ENCODE data around the gene CHST11. TPM values are rescaled to one million over a fixed set of nuclear protein-coding genes. Genes with fewer than 3 reads are reported as not detected.
"Not testable (repeated sequence)": the region's sequence is repeated elsewhere in the genome, so short reads cannot be mapped to it uniquely, and the experiment has no call there.

The CHST11 gene
- total and polyA plus RNA-seq, 2 donors = 4.7 to 10.0 TPM

GRCh38 chr12:104514092-104514810 is 57.5 kb downstream of the CHST11 start:
- Histone ChIP-seq H3K36me3 (ENCODE audit: insufficient read depth) (no peaks in the 10 kb centered on the region), H3K27ac (ENCODE audit: low read depth) (no peak overlapping the region), H3K4me1 (ENCODE audit: insufficient read depth) (peaks cover 1% of the 10 kb centered on the region), H3K4me3 (ENCODE audit: low read depth, low read length) (no peak overlapping the region)
- WGBS = 94% methylated on average over 9 of the region's 9 CpGs
- DNase-seq (ENCODE audit: extremely low spot score) = no peak

DNA sequence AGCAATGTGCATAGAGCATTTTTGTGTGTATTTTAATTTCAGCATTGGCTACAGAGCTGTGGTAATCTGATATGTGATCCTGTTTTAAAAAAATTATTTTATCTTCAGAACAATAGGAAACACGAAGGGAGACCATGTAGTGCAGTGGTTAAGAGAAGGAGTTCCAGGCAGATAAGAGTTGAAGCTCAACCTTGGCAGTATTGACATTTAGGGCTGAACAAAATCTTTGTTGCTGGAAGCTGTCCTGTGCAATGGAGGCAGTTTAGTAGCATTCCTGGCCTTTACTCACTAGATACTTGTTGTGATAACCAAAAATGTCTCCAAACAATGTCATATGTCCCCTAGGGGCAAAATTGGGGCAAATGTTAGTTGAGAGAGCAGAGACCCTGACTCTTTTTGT is 59.2 kb downstream of the CHST11 start:
- no peak for DNase-seq (ENCODE audit: extremely low spot score)
- 47% methylated on average over 1 of the region's 1 CpG for WGBS
- H3K4me1 ChIP-seq (ENCODE audit: insufficient read depth) = no peaks in the 10 kb centered on the region

DNA sequence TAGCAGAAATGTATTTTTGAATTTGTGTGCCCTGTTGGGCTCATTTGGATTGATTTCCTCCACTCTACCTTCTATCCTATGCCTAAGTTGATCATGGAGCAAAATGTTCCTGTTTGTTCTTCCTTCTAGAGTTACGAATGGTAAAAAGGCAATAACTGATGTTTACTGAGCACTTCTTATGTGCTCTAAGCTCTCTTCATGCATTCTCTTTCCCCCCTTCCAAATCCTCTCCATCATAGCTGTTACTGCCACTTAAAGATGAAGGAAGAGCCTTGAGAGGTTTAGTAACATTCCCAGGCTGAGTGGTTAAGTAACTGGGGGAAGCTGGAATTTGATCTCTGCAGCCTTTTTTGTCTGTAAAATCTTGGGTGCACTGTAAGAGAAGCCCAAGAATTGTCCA is 60.1 kb downstream of the CHST11 start:
- Histone ChIP-seq H3K36me3 (ENCODE audit: insufficient read depth) (no peaks in the 10 kb centered on the region), H3K27ac (ENCODE audit: low read depth) (no peak overlapping the region), H3K4me1 (ENCODE audit: insufficient read depth) (no peaks in the 10 kb centered on the region), H3K4me3 (ENCODE audit: low read depth, low read length) (no peak overlapping the region)
- 89% methylated on average over 1 of the region's 1 CpG for WGBS
- DNase-seq (ENCODE audit: extremely low spot score) = no peak

More for the DNA sequence above, 59.2 kb downstream of the CHST11 start:
- Histone ChIP-seq H3K4me3 (ENCODE audit: low read depth, low read length) (no peak overlapping the region), H3K27ac (ENCODE audit: low read depth) (no peak overlapping the region), H3K36me3 (ENCODE audit: insufficient read depth) (no peaks in the 10 kb centered on the region)

DNA sequence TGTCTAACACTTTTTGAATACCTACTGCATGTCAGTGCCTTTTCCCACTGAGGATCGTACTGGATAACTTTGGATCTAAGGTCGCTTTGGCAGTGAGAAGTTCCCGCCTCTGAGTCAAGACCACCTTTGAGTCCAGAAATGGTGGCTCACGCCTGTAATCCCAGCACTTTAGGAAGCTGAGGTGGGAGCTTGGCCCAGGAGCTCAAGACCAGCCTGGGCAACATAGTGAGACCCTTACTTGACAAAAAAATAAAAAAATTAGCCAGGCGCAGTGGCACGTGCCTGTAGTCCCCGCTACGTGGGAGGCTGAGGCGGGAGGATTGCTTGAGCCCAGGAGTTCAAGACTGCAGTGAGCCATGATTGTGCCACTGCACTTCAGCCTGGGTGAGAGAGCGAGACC is 61.1 kb downstream of the CHST11 start:
- DNase-seq (ENCODE audit: extremely low spot score) = no peak
- Histone ChIP-seq H3K4me1 (ENCODE audit: insufficient read depth) (no peaks in the 10 kb centered on the region), H3K27ac (ENCODE audit: low read depth) (no peak overlapping the region), H3K36me3 (ENCODE audit: insufficient read depth) (no peaks in the 10 kb centered on the region), H3K4me3 (ENCODE audit: low read depth, low read length) (no peak overlapping the region)
- 97% methylated on average over 10 of the region's 10 CpGs for WGBS

GRCh38 chr12:104519190-104520019 is 62.7 kb downstream of the CHST11 start:
- 86% methylated on average over 7 of the region's 7 CpGs for WGBS
- no peaks in the 10 kb centered on the region for H3K36me3 ChIP-seq (ENCODE audit: insufficient read depth)
- no peak for DNase-seq (ENCODE audit: extremely low spot score)
- H3K4me1 ChIP-seq (ENCODE audit: insufficient read depth) = no peaks in the 10 kb centered on the region
- no peak overlapping the region for H3K4me3 ChIP-seq (ENCODE audit: low read depth, low read length)
- no peak overlapping the region for H3K27ac ChIP-seq (ENCODE audit: low read depth)

- Histone ChIP-seq H3K27ac (ENCODE audit: low read depth) (no peak overlapping the region), H3K4me1 (ENCODE audit: insufficient read depth) (no peaks in the 10 kb centered on the region), H3K36me3 (ENCODE audit: insufficient read depth) (no peaks in the 10 kb centered on the region), H3K4me3 (ENCODE audit: low read depth, low read length) (no peak overlapping the region)
- DNase-seq (ENCODE audit: extremely low spot score) = no peak
- 90% methylated on average over 4 of the region's 4 CpGs for WGBS
These were observed 63.6 kb downstream of the CHST11 start for GRCh38 chr12:104520242-104520900.

DNA sequence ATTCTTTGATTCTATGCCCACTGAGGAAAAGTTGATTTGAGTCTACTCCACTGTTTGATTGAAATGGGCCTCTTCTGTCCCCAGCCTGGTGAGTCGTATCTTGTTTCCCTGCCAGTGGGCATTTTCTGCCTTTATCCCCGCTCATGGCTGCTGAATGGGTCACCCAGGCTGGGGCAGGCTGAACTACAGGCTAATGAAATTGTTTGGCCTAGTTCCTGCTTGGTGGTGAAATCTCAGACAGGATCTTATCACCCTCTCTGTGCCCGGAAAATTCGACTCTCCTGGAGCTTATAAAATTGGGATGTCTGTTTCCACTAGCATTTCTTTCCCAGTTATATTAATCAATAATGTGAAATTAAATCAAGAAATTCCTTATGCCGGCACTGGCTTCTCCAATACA is 65.0 kb downstream of the CHST11 start:
- no peaks in the 10 kb centered on the region for H3K4me1 ChIP-seq (ENCODE audit: insufficient read depth)

GRCh38 chr12:104522985-104523722 is 66.4 kb downstream of the CHST11 start:
- Histone ChIP-seq H3K4me1 (ENCODE audit: insufficient read depth) (no peaks in the 10 kb centered on the region), H3K4me3 (ENCODE audit: low read depth, low read length) (no peak overlapping the region), H3K27ac (ENCODE audit: low read depth) (no peak overlapping the region), H3K36me3 (ENCODE audit: insufficient read depth) (no peaks in the 10 kb centered on the region)
- no peak for DNase-seq (ENCODE audit: extremely low spot score)
- 51% methylated on average over 4 of the region's 4 CpGs for WGBS

More for the DNA sequence above, 65.0 kb downstream of the CHST11 start:
- Histone ChIP-seq H3K36me3 (ENCODE audit: insufficient read depth) (no peaks in the 10 kb centered on the region), H3K4me3 (ENCODE audit: low read depth, low read length) (no peak overlapping the region), H3K27ac (ENCODE audit: low read depth) (no peak overlapping the region)
- 87% methylated on average over 5 of the region's 5 CpGs for WGBS
- no peak for DNase-seq (ENCODE audit: extremely low spot score)

- H3K4me1 ChIP-seq (ENCODE audit: insufficient read depth) = no peaks in the 10 kb centered on the region
- no peak for DNase-seq (ENCODE audit: extremely low spot score)
- WGBS = 75% methylated on average over 7 of the region's 7 CpGs
- H3K27ac ChIP-seq (ENCODE audit: low read depth) = no peak overlapping the region
- no peak overlapping the region for H3K4me3 ChIP-seq (ENCODE audit: low read depth, low read length)
- no peaks in the 10 kb centered on the region for H3K36me3 ChIP-seq (ENCODE audit: insufficient read depth)
These were observed 67.5 kb downstream of the CHST11 start for GRCh38 chr12:104524034-104524832.

- WGBS = 61% methylated on average over 4 of the region's 4 CpGs
- no peaks in the 10 kb centered on the region for H3K4me1 ChIP-seq (ENCODE audit: insufficient read depth)
- no peak overlapping the region for H3K4me3 ChIP-seq (ENCODE audit: low read depth, low read length)
- H3K27ac ChIP-seq (ENCODE audit: low read depth) = no peak overlapping the region
- no peak for DNase-seq (ENCODE audit: extremely low spot score)
- no peaks in the 10 kb centered on the region for H3K36me3 ChIP-seq (ENCODE audit: insufficient read depth)
These were observed 69.6 kb downstream of the CHST11 start for GRCh38 chr12:104526320-104526719.

- Histone ChIP-seq H3K36me3 (ENCODE audit: insufficient read depth) (no peaks in the 10 kb centered on the region), H3K27ac (ENCODE audit: low read depth) (no peak overlapping the region), H3K4me1 (ENCODE audit: insufficient read depth) (no peaks in the 10 kb centered on the region), H3K4me3 (ENCODE audit: low read depth, low read length) (no peak overlapping the region)
- no peak for DNase-seq (ENCODE audit: extremely low spot score)
- 87% methylated on average over 6 of the region's 6 CpGs for WGBS
These were observed 70.0 kb downstream of the CHST11 start for GRCh38 chr12:104526751-104527150.

- H3K27ac ChIP-seq (ENCODE audit: low read depth); H3K4me1 ChIP-seq (ENCODE audit: insufficient read depth); DNase-seq (ENCODE audit: extremely low spot score); H3K36me3 ChIP-seq (ENCODE audit: insufficient read depth); H3K4me3 ChIP-seq (ENCODE audit: low read depth, low read length): not testable (repeated sequence)
- WGBS = 84% methylated on average over 5 of the region's 5 CpGs
These were observed 70.9 kb downstream of the CHST11 start for GRCh38 chr12:104527653-104528052.
